NOMO-1 (cell line): Measurements from ENCODE around the gene SDHC.

Experiments
- DNase-seq, 2 experiments: peaks; one replicate each; lab custom pipeline; 2025; ENCODE audit not compliant: unreplicated experiment in 2 of 2; lab: John Stamatoyannopoulos, UW

SDHC gene

GRCh38 chr1:161314201-161314981 lies at the start of gene SDHC:
Gene SDHC, plus strand, starts transcription at chr1:161314381. Its CDS starts 25 bp downstream, at chr1:161314406.
- DNase-seq = peak; percentile 82 to 87

- DNase-seq = no peak
Observed at GRCh38 chr1:161265305-161265704, 48.9 kb upstream of the SDHC start.

- no peak for DNase-seq
Observed at GRCh38 chr1:161266202-161266601, 48.0 kb upstream of the SDHC start.

GRCh38 chr1:161266836-161267235 lies 47.3 kb upstream of the SDHC start:
- DNase-seq = no peak

GRCh38 chr1:161267321-161267720 lies 46.9 kb upstream of the SDHC start:
- DNase-seq = peak; percentile 48 to 84

GRCh38 chr1:161273402-161273801 lies 40.8 kb upstream of the SDHC start:
- no peak for DNase-seq

GRCh38 chr1:161274874-161275273 lies 39.3 kb upstream of the SDHC start:
- DNase-seq = no peak

GRCh38 chr1:161282991-161283390 lies 31.2 kb upstream of the SDHC start:
- DNase-seq = no peak

GRCh38 chr1:161285113-161285512 lies 29.1 kb upstream of the SDHC start:
- DNase-seq = no peak

GRCh38 chr1:161285521-161285920 lies 28.7 kb upstream of the SDHC start:
- no peak for DNase-seq

- peak in 1 of 2 experiments; percentile 11 for DNase-seq
Observed at GRCh38 chr1:161287482-161288054, 26.6 kb upstream of the SDHC start.

GRCh38 chr1:161290779-161291178 lies 23.4 kb upstream of the SDHC start:
- no peak for DNase-seq

- DNase-seq = no peak
Observed at GRCh38 chr1:161297415-161297814, 16.8 kb upstream of the SDHC start.

- DNase-seq = peak; percentile 13 to 80
Observed at GRCh38 chr1:161298116-161298515, 16.1 kb upstream of the SDHC start.

GRCh38 chr1:161299347-161299746 lies 14.8 kb upstream of the SDHC start:
- peak; percentile 37 to 38 for DNase-seq

- DNase-seq = no peak
Observed at GRCh38 chr1:161300478-161300877, 13.7 kb upstream of the SDHC start.

GRCh38 chr1:161304927-161305866 lies 9.0 kb upstream of the SDHC start:
- no peak for DNase-seq

- DNase-seq = peak; percentile 87 to 94
Observed at GRCh38 chr1:161305867-161306519, 8.2 kb upstream of the SDHC start.

GRCh38 chr1:161307230-161307768 lies 6.9 kb upstream of the SDHC start:
- peak; percentile 16 to 44 for DNase-seq

GRCh38 chr1:161307892-161308638 lies 6.1 kb upstream of the SDHC start:
- no peak for DNase-seq
